GM23338 (cell line): ENCODE data around the gene PLD1. TPM values are rescaled to one million over a fixed set of nuclear protein-coding genes. Genes with fewer than 3 reads are reported as not detected.

Source experiments
- ATAC-seq: fragments of 200-7000 bp; cut with Tn5 transposase; 3 replicates; pipeline ENCODE4 v1.9.1; 2020
- DNase-seq: peaks from one replicate; pipeline ENCODE4 v3.0.0-alpha.2; 2015; ENCODE audit warnings: low spot score
- H2AFZ ChIP-seq: fragments of 200-600 bp; sonication (generic); 2 replicates; pipeline ENCODE4 v1.8.0; 2016; ENCODE audit warnings: antibody characterized with exemption, mild to moderate bottlenecking, moderate library complexity
- H3F3A ChIP-seq: fragments of 200-600 bp; sonication (generic); replicated peaks from 2 replicates; pipeline ENCODE4 v1.8.0; 2017; ENCODE audit warnings: antibody characterized with exemption, mixed run types, low read depth
- H3K27ac ChIP-seq: fragments of 200-600 bp; sonication (generic); 2 replicates; pipeline ENCODE4 v1.6.1; 2016; ENCODE audit warnings: low read depth
- H3K27me3 ChIP-seq: fragments of 200-600 bp; sonication (generic); 2 replicates; pipeline ENCODE4 v1.8.0; 2016; ENCODE audit warnings: mild to moderate bottlenecking, mixed run types, moderate library complexity; ENCODE audit not compliant: insufficient read depth
- H3K36me3 ChIP-seq: fragments of 200-600 bp; sonication (generic); 2 replicates; pipeline ENCODE4 v1.8.0; 2016; ENCODE audit warnings: mild to moderate bottlenecking; ENCODE audit not compliant: insufficient read depth
- H3K4me1 ChIP-seq: fragments of 200-600 bp; sonication (generic); 2 replicates; pipeline ENCODE4 v1.8.0; 2016; ENCODE audit warnings: mild to moderate bottlenecking, moderate library complexity; ENCODE audit not compliant: insufficient read depth
- H3K4me2 ChIP-seq: fragments of 200-600 bp; sonication (generic); 2 replicates; pipeline ENCODE4 v1.7.1; 2017; ENCODE audit warnings: mixed run types
- H3K4me3 ChIP-seq: fragments of 200-600 bp; sonication (generic); 2 replicates; pipeline ENCODE4 v1.6.1; 2016; ENCODE audit warnings: mixed run types
- H3K79me2 ChIP-seq: fragments of 200-600 bp; sonication (generic); replicated peaks from 2 replicates; pipeline ENCODE4 v1.8.0; 2017; ENCODE audit warnings: mild to moderate bottlenecking; ENCODE audit not compliant: insufficient read depth
- H3K9me2 ChIP-seq: fragments of 200-600 bp; sonication (generic); 2 replicates; pipeline ENCODE4 v1.8.0; 2017; ENCODE audit not compliant: insufficient read depth
- H4K20me1 ChIP-seq: fragments of 200-600 bp; sonication (generic); replicated peaks from 2 replicates; pipeline ENCODE4 v1.8.0; 2017; ENCODE audit warnings: mild to moderate bottlenecking; ENCODE audit not compliant: insufficient read depth
- H3K27ac Mint-ChIP-seq: 2 replicates; pipeline ENCODE4 v1.8.0; 2020; ENCODE audit warnings: inconsistent platforms, mild to moderate bottlenecking, moderate library complexity, mixed read lengths
- H3K27me3 Mint-ChIP-seq: 3 replicates; pipeline ENCODE4 v1.8.0; 2022; ENCODE audit warnings: low read depth, mild to moderate bottlenecking, moderate library complexity, mixed read lengths, inconsistent platforms; ENCODE audit not compliant: insufficient read depth, poor library complexity
- H3K36me3 Mint-ChIP-seq: 3 replicates; pipeline ENCODE4 v1.8.0; 2021; ENCODE audit warnings: low read depth, mild to moderate bottlenecking, inconsistent platforms, moderate library complexity, mixed read lengths
- H3K4me1 Mint-ChIP-seq: 3 replicates; pipeline ENCODE4 v1.8.0; 2020; ENCODE audit warnings: mild to moderate bottlenecking, inconsistent platforms, mixed read lengths
- H3K4me3 Mint-ChIP-seq: 3 replicates; pipeline ENCODE4 v1.8.0; 2021; ENCODE audit warnings: moderate library complexity, mild to moderate bottlenecking, inconsistent platforms, mixed read lengths
- H3K9me3 Mint-ChIP-seq: 3 replicates; pipeline ENCODE4 v1.8.0; 2020; ENCODE audit warnings: moderate library complexity, mild to moderate bottlenecking, inconsistent platforms, mixed read lengths
- CREB1 ChIP-seq: fragments of 250-450 bp; sonication (Bioruptor Pico); IDR thresholded peaks from 2 replicates; pipeline ENCODE4 v1.5.0; 2020; ENCODE audit warnings: low read depth, mild to moderate bottlenecking, moderate library complexity
- EZH2 ChIP-seq: fragments of 200-600 bp; sonication (generic); IDR thresholded peaks from one replicate; pipeline ENCODE4 v1.8.0; 2017; ENCODE audit warnings: antibody characterized with exemption, mild to moderate bottlenecking, low read depth; ENCODE audit not compliant: unreplicated experiment
- EZH2phosphoT487 ChIP-seq: fragments of 200-600 bp; sonication (generic); IDR thresholded peaks from one replicate; pipeline ENCODE4 v1.8.1; 2018; ENCODE audit warnings: antibody characterized with exemption; ENCODE audit not compliant: unreplicated experiment
- JUNB ChIP-seq: IDR thresholded peaks from one replicate; pipeline ENCODE4 v1.6.1; 2016; ENCODE audit warnings: antibody characterized with exemption; ENCODE audit not compliant: unreplicated experiment
- NANOG ChIP-seq: IDR thresholded peaks from 2 replicates; pipeline ENCODE4 v1.6.1; 2016; ENCODE audit warnings: antibody characterized with exemption, borderline replicate concordance
- POLR2AphosphoS5 ChIP-seq: IDR thresholded peaks from 2 replicates; pipeline ENCODE4 v1.6.1; 2016; ENCODE audit warnings: antibody characterized with exemption, low read depth
- REST ChIP-seq: IDR thresholded peaks from one replicate; pipeline ENCODE4 v1.6.1; 2018; ENCODE audit warnings: antibody characterized with exemption; ENCODE audit not compliant: unreplicated experiment
- STAT1 ChIP-seq: IDR thresholded peaks from one replicate; pipeline ENCODE4 v1.6.1; 2016; ENCODE audit warnings: antibody characterized with exemption; ENCODE audit not compliant: unreplicated experiment
- ZNF114 ChIP-seq: fragments of 250-450 bp; sonication (Bioruptor Pico); IDR thresholded peaks from 2 replicates; pipeline ENCODE4 v1.5.0; 2020; ENCODE audit warnings: mild to moderate bottlenecking, moderate library complexity
- ZNF331 ChIP-seq: fragments of 250-450 bp; sonication (Bioruptor Pico); IDR thresholded peaks from 2 replicates; pipeline ENCODE4 v1.5.0; 2020; ENCODE audit warnings: low read depth, mild to moderate bottlenecking, moderate library complexity
- polyA plus RNA-seq: library from polyadenylated mRNA; unstranded; fragments of >200 nt; fragmentation: Nextera tagmentation; extraction: Ambion mirVana; gene quantifications from 2 replicates; pipeline ENCODE4 v1.2.1, GENCODE V29; 2016
- total RNA-seq: library from RNA; depleted of rRNA; stranded (reverse); fragments of >200 nt; shearing (Covaris generic); gene quantifications from 2 replicates; pipeline ENCODE4 v1.2.3, GENCODE V29; 2014
- TF ChIP-seq, protein P1 (sequence below): IDR thresholded peaks from 2 replicates; pipeline ENCODE4 v1.6.1; 2016; ENCODE audit warnings: antibody characterized with exemption
- TF ChIP-seq, protein P2 (sequence below): fragments of 250-450 bp; sonication (Bioruptor Pico); IDR thresholded peaks from 2 replicates; pipeline ENCODE4 v1.5.0; 2020; ENCODE audit warnings: mild to moderate bottlenecking, moderate library complexity
- TF ChIP-seq, protein P3 (sequence below), 2 experiments: fragments of 200-600 bp in 1 of 2; sonication (generic) in 1 of 2; conservative IDR thresholded peaks; 2 replicates each; pipeline versions ENCODE4 v1.5.1 to v1.6.1; 2016 to 2017; ENCODE audit warnings: antibody characterized with exemption in 2 of 2, low read depth in 2 of 2, mild to moderate bottlenecking in 2 of 2, moderate library complexity in 1 of 2

Gene PLD1
- total and polyA plus RNA-seq, 2 experiments from 2014 or later = 1.4 to 2.2 TPM

DNA sequence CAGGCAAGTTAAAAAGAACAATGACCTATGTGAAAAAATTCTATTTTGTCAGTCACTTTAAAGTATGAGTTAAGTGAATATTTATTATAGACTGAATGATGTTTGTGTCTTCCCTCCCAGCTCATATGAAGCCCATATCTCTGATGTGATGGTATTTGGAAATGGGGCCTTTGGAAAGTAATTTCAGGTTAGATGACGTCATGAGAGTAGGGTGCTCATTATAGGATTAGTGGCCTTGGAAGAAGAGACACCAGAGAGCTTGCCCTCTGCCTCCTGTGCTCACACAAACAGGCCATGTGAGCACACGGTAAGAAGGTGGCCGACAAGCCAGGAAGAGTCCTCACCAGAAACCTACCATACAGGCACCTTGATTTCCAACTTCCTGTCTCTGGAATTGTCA is 211.3 kb downstream of the PLD1 start:
- Mint-ChIP-seq H3K4me3 (no peak overlapping the region), H3K27ac (no peak overlapping the region), H3K4me1 (no peaks in the 10 kb centered on the region), H3K36me3 (no peaks in the 10 kb centered on the region), H3K9me3 (no peaks in the 10 kb centered on the region), H3K27me3 (no peaks in the 10 kb centered on the region)
- Histone ChIP-seq H3K9me2 (no peaks in the 10 kb centered on the region), H3K27me3 (no peaks in the 10 kb centered on the region), H3K4me1 (no peaks in the 10 kb centered on the region), H3K4me3 (no peak overlapping the region), H3K4me2 (no peak overlapping the region), H3K79me2 (no peaks in the 10 kb centered on the region), H3K36me3 (no peaks in the 10 kb centered on the region), H4K20me1 (no peaks in the 10 kb centered on the region), H2AFZ (peak overlapping the region; percentile 59; the same call in 1 of the 2 replicates), H3K27ac (no peak overlapping the region), H3F3A (no peaks in the 10 kb centered on the region)
- DNase-seq = no peak
- no peak for ATAC-seq
- no peak for TF ChIP-seq STAT1
- TF ChIP-seq, protein P1, sequence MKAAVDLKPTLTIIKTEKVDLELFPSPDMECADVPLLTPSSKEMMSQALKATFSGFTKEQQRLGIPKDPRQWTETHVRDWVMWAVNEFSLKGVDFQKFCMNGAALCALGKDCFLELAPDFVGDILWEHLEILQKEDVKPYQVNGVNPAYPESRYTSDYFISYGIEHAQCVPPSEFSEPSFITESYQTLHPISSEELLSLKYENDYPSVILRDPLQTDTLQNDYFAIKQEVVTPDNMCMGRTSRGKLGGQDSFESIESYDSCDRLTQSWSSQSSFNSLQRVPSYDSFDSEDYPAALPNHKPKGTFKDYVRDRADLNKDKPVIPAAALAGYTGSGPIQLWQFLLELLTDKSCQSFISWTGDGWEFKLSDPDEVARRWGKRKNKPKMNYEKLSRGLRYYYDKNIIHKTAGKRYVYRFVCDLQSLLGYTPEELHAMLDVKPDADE = no peak
- no peak for TF ChIP-seq EZH2
- no peak for TF ChIP-seq NANOG
- no peak for TF ChIP-seq ZNF114
- TF ChIP-seq POLR2AphosphoS5 = no peak
- TF ChIP-seq, protein P2, sequence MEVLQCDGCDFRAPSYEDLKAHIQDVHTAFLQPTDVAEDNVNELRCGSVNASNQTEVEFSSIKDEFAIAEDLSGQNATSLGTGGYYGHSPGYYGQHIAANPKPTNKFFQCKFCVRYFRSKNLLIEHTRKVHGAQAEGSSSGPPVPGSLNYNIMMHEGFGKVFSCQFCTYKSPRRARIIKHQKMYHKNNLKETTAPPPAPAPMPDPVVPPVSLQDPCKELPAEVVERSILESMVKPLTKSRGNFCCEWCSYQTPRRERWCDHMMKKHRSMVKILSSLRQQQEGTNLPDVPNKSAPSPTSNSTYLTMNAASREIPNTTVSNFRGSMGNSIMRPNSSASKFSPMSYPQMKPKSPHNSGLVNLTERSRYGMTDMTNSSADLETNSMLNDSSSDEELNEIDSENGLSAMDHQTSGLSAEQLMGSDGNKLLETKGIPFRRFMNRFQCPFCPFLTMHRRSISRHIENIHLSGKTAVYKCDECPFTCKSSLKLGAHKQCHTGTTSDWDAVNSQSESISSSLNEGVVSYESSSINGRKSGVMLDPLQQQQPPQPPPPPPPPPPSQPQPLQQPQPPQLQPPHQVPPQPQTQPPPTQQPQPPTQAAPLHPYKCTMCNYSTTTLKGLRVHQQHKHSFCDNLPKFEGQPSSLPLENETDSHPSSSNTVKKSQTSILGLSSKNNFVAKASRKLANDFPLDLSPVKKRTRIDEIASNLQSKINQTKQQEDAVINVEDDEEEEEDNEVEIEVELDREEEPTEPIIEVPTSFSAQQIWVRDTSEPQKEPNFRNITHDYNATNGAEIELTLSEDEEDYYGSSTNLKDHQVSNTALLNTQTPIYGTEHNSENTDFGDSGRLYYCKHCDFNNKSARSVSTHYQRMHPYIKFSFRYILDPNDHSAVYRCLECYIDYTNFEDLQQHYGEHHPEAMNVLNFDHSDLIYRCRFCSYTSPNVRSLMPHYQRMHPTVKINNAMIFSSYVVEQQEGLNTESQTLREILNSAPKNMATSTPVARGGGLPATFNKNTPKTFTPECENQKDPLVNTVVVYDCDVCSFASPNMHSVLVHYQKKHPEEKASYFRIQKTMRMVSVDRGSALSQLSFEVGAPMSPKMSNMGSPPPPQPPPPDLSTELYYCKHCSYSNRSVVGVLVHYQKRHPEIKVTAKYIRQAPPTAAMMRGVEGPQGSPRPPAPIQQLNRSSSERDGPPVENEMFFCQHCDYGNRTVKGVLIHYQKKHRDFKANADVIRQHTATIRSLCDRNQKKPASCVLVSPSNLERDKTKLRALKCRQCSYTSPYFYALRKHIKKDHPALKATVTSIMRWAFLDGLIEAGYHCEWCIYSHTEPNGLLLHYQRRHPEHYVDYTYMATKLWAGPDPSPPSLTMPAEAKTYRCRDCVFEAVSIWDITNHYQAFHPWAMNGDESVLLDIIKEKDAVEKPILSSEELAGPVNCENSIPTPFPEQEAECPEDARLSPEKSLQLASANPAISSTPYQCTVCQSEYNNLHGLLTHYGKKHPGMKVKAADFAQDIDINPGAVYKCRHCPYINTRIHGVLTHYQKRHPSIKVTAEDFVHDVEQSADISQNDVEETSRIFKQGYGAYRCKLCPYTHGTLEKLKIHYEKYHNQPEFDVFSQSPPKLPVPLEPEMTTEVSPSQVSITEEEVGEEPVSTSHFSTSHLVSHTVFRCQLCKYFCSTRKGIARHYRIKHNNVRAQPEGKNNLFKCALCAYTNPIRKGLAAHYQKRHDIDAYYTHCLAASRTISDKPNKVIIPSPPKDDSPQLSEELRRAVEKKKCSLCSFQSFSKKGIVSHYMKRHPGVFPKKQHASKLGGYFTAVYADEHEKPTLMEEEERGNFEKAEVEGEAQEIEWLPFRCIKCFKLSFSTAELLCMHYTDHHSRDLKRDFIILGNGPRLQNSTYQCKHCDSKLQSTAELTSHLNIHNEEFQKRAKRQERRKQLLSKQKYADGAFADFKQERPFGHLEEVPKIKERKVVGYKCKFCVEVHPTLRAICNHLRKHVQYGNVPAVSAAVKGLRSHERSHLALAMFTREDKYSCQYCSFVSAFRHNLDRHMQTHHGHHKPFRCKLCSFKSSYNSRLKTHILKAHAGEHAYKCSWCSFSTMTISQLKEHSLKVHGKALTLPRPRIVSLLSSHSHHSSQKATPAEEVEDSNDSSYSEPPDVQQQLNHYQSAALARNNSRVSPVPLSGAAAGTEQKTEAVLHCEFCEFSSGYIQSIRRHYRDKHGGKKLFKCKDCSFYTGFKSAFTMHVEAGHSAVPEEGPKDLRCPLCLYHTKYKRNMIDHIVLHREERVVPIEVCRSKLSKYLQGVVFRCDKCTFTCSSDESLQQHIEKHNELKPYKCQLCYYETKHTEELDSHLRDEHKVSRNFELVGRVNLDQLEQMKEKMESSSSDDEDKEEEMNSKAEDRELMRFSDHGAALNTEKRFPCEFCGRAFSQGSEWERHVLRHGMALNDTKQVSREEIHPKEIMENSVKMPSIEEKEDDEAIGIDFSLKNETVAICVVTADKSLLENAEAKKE (CRISPR knock-in tag) = no peak
- no peak for TF ChIP-seq EZH2phosphoT487
- no peak for TF ChIP-seq JUNB
- TF ChIP-seq CREB1 (CRISPR knock-in tag) = no peak
- no peak for TF ChIP-seq ZNF331 (CRISPR knock-in tag)
- TF ChIP-seq REST = no peak
- TF ChIP-seq, protein P3, sequence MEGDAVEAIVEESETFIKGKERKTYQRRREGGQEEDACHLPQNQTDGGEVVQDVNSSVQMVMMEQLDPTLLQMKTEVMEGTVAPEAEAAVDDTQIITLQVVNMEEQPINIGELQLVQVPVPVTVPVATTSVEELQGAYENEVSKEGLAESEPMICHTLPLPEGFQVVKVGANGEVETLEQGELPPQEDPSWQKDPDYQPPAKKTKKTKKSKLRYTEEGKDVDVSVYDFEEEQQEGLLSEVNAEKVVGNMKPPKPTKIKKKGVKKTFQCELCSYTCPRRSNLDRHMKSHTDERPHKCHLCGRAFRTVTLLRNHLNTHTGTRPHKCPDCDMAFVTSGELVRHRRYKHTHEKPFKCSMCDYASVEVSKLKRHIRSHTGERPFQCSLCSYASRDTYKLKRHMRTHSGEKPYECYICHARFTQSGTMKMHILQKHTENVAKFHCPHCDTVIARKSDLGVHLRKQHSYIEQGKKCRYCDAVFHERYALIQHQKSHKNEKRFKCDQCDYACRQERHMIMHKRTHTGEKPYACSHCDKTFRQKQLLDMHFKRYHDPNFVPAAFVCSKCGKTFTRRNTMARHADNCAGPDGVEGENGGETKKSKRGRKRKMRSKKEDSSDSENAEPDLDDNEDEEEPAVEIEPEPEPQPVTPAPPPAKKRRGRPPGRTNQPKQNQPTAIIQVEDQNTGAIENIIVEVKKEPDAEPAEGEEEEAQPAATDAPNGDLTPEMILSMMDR (conservative IDR thresholded peaks at IDR 0.05; ENCODE audit: low read depth in 2 of 2) = no peak
